ENCODE measurements around the gene IQCK.
A peak's percentile ranks its signal among the peaks of the same experiment; 100 is the strongest.

Gene IQCK

DNA sequence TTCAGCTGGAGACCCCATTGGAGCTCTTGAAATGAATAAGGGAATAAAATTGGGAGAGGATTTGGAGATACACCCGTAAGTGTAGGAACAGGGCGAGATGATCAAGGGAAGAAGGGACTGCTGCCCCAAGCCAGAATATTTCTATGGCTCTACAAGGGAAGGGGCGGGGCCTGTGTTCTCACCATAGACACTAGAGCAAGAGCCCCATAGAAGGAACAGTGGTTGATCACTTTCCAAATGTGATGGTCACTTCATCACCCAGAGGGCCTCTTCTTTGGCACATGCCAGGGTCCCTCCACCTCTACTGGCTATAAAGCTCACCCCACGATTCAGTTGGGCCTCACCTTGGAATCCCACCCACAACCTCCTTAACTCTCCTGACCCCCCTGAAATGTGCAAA is 141.5 kb downstream of the IQCK start:
- no peak for DNase-seq (ENCODE audit: low read depth in 2 of 2)

GRCh38 chr16:19860166-19861041 is 142.3 kb downstream of the IQCK start:
- peak; percentile 32 to 45 for DNase-seq (ENCODE audit: low read depth in 2 of 2)

GRCh38 chr16:19861133-19861532 is 143.1 kb downstream of the IQCK start:
- DNase-seq (ENCODE audit: low read depth in 2 of 2): no peak

DNA sequence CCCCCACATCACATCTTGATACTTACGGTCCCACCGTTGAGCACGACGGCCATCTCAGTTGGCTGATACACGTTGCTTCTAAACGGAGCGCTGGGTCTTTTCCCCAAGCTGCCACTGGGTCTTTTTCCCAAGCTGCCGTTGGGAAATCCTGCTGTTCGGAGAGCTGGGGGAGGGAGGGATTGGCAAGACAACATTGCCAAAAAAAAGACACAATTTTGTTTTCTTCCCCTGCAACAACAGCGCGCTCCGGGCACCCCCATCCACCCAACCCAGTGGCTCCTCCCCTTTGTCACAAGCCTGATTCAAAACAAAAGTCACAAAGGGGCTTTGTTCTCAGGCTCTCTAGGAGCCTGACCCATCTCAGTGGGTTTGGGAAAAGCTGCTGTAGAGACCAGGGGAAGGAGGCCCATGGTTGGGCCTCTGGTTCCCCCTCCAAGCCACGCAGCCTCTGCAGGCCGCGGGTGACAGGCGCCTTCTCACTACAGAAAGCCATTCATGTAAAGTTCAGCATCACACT is 143.8 kb downstream of the IQCK start:
- DNase-seq (ENCODE audit: low read depth in 2 of 2): no peak

- no peak for DNase-seq (ENCODE audit: low read depth in 2 of 2)
Measured at GRCh38 chr16:19863990-19864389, 145.9 kb downstream of the IQCK start.

GRCh38 chr16:19864566-19864965 is 146.5 kb downstream of the IQCK start:
- DNase-seq (ENCODE audit: low read depth in 2 of 2): no peak

- no peak for DNase-seq (ENCODE audit: low read depth in 2 of 2)
Measured at GRCh38 chr16:19868421-19868820, 150.3 kb downstream of the IQCK start.

GRCh38 chr16:19871721-19872120 is 153.7 kb downstream of the IQCK start:
- no peak for DNase-seq (ENCODE audit: low read depth in 2 of 2)

DNA sequence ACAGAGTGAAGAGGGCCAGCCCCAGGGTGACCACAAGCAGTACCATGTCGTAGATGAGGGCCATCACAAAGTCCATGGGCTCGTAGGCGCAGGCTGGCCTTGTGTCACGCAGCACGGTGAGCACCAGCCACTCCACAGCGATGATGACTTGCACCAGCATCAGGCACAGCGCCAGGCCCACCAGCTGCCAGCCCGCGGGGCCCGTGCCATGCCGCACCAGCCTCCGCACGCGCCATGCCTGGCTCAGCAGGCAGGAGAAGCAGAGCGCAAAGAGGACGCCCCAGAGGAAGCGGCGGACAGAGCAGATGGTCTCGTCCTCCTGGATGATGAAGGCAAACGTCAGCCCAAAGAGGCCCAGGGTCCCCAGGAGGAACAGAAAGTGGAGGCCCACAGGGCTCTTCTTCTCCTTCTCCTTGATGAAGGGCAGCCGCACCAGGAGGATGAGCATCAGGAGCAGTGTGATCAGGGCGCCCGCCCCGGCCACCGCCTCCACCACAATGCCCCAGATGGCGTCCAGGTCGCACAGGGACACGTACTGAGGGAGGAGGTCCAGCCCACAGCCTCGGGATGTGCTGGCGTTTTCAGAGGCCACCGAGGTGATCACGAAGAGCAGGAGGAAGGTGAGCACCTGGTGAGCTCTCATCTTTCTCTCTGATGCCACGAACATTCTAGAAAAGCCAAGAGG is 154.2 kb downstream of the IQCK start:
- no peak for DNase-seq (ENCODE audit: low read depth in 2 of 2)

DNA sequence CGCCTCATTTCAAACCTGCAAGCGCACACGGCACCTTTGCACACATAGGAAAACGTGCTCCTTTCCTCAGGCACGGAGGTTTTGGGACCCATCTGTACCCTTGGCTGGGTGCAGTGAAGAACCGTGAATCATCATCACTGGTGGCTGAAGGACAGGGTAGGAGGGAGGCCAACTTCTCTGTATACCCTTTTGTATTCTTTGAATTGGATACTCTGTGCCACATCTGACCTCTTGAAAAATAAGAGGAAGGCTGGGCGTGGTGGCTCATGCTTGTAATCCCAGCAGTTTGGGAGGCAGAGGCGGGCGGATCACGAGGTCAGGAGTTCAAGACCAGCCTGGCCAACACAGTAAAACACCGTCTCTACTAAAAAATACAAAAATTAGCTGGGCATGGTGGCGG is 154.9 kb downstream of the IQCK start:
- no peak for DNase-seq (ENCODE audit: low read depth in 2 of 2)

GRCh38 chr16:19874026-19874425 is 156.0 kb downstream of the IQCK start:
- no peak for DNase-seq (ENCODE audit: low read depth in 2 of 2)

DNA sequence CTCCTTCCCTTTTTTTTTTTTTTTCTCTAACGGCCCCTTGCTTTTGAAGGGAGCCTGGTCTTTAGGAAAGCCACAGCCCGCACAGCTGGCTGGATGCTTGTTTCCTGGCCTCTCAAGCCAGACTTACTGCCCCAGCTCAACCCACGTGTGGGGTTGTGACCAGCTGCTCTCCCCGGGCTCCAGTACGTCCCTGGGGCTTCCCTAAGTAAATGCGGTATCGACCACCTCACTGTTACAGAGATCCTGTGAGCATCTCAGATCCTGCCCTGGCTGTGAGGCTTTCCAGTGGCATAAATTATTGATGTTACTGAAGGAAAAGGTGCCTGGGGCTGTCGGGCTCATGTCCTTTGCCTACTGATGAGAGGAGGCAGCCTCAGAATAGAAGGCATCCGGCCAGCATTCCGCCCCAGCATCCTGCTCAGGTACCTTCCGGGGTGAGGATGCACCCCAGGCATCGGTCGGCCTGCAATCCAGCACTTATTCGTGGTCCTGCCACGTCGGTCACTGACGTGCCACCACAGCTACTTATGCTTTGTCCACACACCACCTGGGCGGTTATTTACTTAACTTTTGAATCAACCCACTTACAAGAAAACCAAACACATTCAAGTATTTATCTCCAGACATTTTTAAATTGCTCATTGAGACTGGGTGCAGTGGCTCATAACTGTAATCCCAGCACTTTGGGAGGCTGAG is 156.9 kb downstream of the IQCK start:
- no peak for DNase-seq (ENCODE audit: low read depth in 2 of 2)

GRCh38 chr16:19875900-19876299 is 157.8 kb downstream of the IQCK start:
- DNase-seq (ENCODE audit: low read depth in 2 of 2): no peak

- DNase-seq (ENCODE audit: low read depth in 2 of 2): no peak
Measured at GRCh38 chr16:19876501-19877059, 158.5 kb downstream of the IQCK start.

- no peak for DNase-seq (ENCODE audit: low read depth in 2 of 2)
Measured at GRCh38 chr16:19878757-19879156, 160.7 kb downstream of the IQCK start.

DNA sequence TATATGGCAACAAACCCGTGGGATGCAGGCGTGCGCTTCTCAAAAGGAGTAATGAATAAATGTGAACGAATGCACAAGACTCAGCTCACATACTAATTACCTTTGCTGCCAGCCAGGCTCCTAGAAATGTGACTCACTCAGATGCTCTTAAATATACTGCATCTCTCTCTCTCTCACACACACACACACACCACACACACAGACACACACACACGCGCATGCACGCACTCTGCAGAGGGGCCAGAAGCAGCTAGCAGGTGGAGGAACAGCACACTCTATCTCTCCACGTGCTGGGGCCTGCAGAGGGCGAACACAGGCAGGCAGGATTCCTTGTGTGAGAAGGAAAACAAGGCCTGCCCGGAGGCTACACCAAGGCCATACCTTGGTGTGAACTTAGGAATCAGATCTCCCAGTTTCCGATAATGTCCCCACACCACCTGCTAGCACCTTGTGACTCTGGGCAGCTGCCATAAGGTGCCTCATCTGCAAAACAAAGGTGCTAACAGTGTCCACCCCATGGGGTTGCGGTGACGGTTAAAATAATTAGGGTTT is 161.2 kb downstream of the IQCK start:
- peak in 1 of 2 experiments; percentile 4 for DNase-seq (ENCODE audit: low read depth in 2 of 2)

DNA sequence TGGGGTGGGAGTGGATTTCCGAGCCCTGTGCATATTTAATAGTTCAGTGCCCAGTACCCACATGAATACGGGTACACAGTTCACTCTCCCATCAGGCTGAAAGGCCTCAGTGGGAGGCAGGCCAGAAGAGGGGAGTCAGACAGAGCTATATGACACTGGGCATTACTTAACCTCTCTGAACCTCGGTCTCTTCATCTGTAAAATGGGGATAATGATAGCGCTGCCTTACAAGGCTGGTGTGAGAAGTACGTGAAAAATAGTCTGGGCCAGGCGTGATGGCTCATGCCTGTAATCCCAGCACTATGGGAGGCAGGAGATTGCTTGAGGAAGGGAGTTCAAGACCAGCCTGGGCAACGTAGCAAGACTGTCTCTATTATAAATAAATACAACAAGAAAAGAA is 163.0 kb downstream of the IQCK start:
- no peak for DNase-seq (ENCODE audit: low read depth in 2 of 2)

- no peak for DNase-seq (ENCODE audit: low read depth in 2 of 2)
Measured at GRCh38 chr16:19881783-19882182, 163.7 kb downstream of the IQCK start.

GRCh38 chr16:19882186-19882585 is 164.1 kb downstream of the IQCK start:
- DNase-seq (ENCODE audit: low read depth in 2 of 2): no peak

DNA sequence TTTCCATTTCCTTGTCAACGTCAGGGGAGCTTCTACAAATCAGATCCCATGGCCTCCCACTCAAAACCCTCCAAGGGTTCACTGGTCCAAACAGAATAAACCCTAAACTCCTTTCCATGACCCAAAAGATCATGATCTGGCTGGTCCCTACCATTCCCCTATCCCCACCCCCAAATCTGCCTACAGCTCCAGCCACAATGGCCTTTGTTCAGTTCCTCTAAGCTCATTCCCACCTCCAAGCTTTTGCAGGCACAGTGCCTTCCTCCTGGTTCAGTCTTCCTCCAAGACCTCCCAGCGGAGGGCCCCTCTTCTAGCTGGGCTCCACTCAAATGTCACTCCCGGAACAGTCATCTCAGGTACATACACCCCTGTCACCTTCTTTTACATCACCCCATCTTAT is 164.6 kb downstream of the IQCK start:
- DNase-seq (ENCODE audit: low read depth in 2 of 2): no peak

DNA sequence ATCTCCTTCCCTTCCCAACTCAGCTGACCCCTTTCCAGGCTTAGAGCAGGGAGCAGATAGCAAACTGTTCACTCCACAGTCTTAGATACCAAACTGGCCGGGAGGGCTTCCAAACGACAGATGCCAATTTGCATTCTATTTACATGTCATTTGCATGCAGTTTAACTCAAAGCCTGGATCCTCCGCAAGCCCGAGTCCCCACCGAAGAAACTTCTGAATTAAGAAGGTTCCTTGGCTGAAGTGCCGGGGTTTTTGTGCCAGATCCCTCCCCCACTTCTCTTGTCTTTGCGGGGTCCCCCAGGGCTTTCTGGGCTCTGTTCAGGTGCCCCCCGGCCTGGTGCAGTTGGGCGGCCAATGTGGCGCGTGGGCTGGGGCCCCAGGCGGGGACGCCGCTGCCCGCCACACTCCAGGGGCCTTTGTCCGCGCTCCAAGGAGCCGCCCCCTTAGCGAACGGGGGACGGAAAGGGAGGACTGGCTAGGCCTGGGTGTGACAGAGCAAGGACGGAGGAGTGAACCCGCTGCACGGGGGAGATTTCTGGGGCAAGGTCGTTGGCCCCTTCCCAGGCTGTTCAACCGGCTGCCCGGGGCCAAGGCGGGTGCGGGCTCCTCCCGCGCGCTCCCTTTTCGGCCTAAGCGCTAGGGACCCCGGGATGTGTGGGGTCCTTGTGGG is 165.4 kb downstream of the IQCK start:
- DNase-seq (ENCODE audit: low read depth in 2 of 2): no peak
